Uterus (tissue), 2 donors: ENCODE data around the gene LMCD1.

Experiments used
- POLR2A ChIP-seq, 2 donors: fragments of 450-650 bp; IDR thresholded peaks; one replicate each; pipeline ENCODE4 v1.6.1; 2016; ENCODE audit warnings: antibody characterized with exemption in 2 of 2, mild to moderate bottlenecking in 1 of 2, moderate library complexity in 1 of 2
- TF ChIP-seq, protein P1 (sequence below), 4 experiments: fragments of 200-600 bp in 2 of 4; fragments of 450-650 bp in 2 of 4; sonication (generic) in 2 of 4; IDR thresholded peaks; one replicate each; pipeline ENCODE4 v1.5.1; 2016 to 2019; ENCODE audit warnings: antibody characterized with exemption in 4 of 4, mild to moderate bottlenecking in 2 of 4, moderate library complexity in 1 of 4

DNA sequence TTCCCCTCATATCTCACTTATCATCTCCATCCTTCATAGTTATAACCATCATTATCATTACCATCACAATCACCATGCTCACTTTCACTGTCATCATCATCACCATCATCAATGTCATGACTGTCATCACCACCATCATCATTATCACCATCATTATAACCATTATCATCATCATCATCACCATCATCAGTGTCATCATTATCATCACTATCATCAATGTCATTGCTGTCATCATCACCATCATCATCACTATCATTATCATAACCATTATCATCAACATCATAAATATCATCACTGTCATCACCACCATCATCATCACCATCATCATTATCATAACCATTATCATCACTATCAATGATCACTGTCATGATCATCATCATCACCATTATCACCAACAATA lies 98.8 kb downstream of the LMCD1 start:
- TF ChIP-seq, protein P1, sequence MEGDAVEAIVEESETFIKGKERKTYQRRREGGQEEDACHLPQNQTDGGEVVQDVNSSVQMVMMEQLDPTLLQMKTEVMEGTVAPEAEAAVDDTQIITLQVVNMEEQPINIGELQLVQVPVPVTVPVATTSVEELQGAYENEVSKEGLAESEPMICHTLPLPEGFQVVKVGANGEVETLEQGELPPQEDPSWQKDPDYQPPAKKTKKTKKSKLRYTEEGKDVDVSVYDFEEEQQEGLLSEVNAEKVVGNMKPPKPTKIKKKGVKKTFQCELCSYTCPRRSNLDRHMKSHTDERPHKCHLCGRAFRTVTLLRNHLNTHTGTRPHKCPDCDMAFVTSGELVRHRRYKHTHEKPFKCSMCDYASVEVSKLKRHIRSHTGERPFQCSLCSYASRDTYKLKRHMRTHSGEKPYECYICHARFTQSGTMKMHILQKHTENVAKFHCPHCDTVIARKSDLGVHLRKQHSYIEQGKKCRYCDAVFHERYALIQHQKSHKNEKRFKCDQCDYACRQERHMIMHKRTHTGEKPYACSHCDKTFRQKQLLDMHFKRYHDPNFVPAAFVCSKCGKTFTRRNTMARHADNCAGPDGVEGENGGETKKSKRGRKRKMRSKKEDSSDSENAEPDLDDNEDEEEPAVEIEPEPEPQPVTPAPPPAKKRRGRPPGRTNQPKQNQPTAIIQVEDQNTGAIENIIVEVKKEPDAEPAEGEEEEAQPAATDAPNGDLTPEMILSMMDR (IDR thresholded peaks at IDR 0.05), result no peak
- no peak for TF ChIP-seq POLR2A (IDR thresholded peaks at IDR 0.05)
